Skeletal muscle cell (primary cell): ENCODE data around the gene CLEC2B.
"Not testable (repeated sequence)": the region's sequence is repeated elsewhere in the genome, so short reads cannot be mapped to it uniquely, and the experiment has no call there.

Experiments
- DNase-seq: peaks from one replicate; pipeline ENCODE4 v3.0.0-alpha.2; 2010; ENCODE audit warnings: low read depth
- H3K4me3 ChIP-seq: 2 replicates; pipeline ENCODE4 v1.5.1; 2011; ENCODE audit warnings: low read depth, mild to moderate bottlenecking, control low read depth, low read length, moderate library complexity

CLEC2B gene

GRCh38 chr12:9869307-9870161 is at the start of gene CLEC2B:
TSS of gene CLEC2B (minus strand) at chr12:9869354.
- DNase-seq: peak; percentile 46
- peak within 1 kb of the TSS; percentile 25 for H3K4me3 ChIP-seq

- no peak overlapping the region for H3K4me3 ChIP-seq
- no peak for DNase-seq
Measured at GRCh38 chr12:9911708-9912107, 42.6 kb upstream of the CLEC2B start.

GRCh38 chr12:9910716-9911421 is 41.7 kb upstream of the CLEC2B start:
- no peak overlapping the region for H3K4me3 ChIP-seq
- peak; percentile 4 for DNase-seq

GRCh38 chr12:9909724-9910123 is 40.6 kb upstream of the CLEC2B start:
- DNase-seq: no peak
- H3K4me3 ChIP-seq: no peak overlapping the region

GRCh38 chr12:9908350-9908749 is 39.2 kb upstream of the CLEC2B start:
- DNase-seq: no peak
- H3K4me3 ChIP-seq: no peak overlapping the region

GRCh38 chr12:9907769-9908168 is 38.6 kb upstream of the CLEC2B start:
- no peak overlapping the region for H3K4me3 ChIP-seq
- no peak for DNase-seq

- DNase-seq: no peak
- H3K4me3 ChIP-seq: no peak overlapping the region
Measured at GRCh38 chr12:9906873-9907272, 37.7 kb upstream of the CLEC2B start.

- DNase-seq: no peak
- no peak overlapping the region for H3K4me3 ChIP-seq
Measured at GRCh38 chr12:9902539-9903228, 33.5 kb upstream of the CLEC2B start.

- DNase-seq: no peak
- H3K4me3 ChIP-seq: no peak overlapping the region
Measured at GRCh38 chr12:9900930-9901329, 31.8 kb upstream of the CLEC2B start.

GRCh38 chr12:9899209-9899608 is 30.1 kb upstream of the CLEC2B start:
- no peak for DNase-seq
- H3K4me3 ChIP-seq: no peak overlapping the region

- no peak overlapping the region for H3K4me3 ChIP-seq
- no peak for DNase-seq
Measured at GRCh38 chr12:9897535-9897934, 28.4 kb upstream of the CLEC2B start.

GRCh38 chr12:9895215-9895971 is 26.2 kb upstream of the CLEC2B start:
- H3K4me3 ChIP-seq: no peak overlapping the region
- no peak for DNase-seq

GRCh38 chr12:9888665-9889273 is 19.6 kb upstream of the CLEC2B start:
- no peak overlapping the region for H3K4me3 ChIP-seq
- DNase-seq: no peak

- H3K4me3 ChIP-seq: no peak overlapping the region
- DNase-seq: no peak
Measured at GRCh38 chr12:9883175-9883574, 14.0 kb upstream of the CLEC2B start.

GRCh38 chr12:9881988-9882387 is 12.8 kb upstream of the CLEC2B start:
- no peak for DNase-seq
- H3K4me3 ChIP-seq: no peak overlapping the region

GRCh38 chr12:9881246-9881645 is 12.1 kb upstream of the CLEC2B start, which contains the start of gene KLRF2:
TSS of gene KLRF2 (plus strand) at chr12:9881489. CDS start at chr12:9881596, 107 bp downstream.
- DNase-seq: no peak
- no peak within 1 kb of the TSS for H3K4me3 ChIP-seq

GRCh38 chr12:9880532-9881078 is 11.5 kb upstream of the CLEC2B start:
- no peak for DNase-seq
- H3K4me3 ChIP-seq: no peak overlapping the region

GRCh38 chr12:9876120-9876519 is 7.0 kb upstream of the CLEC2B start:
- H3K4me3 ChIP-seq, DNase-seq: not testable (repeated sequence)

GRCh38 chr12:9872742-9873141 is 3.6 kb upstream of the CLEC2B start:
- DNase-seq: no peak
- H3K4me3 ChIP-seq: no peak overlapping the region
